ENCODE data around the gene ZNF8.

Gene ZNF8

GRCh38 chr19:58265100-58265499, 13.7 kb upstream of the ZNF8 start:
- Histone ChIP-seq H3K9me3 (ENCODE audit: control insufficient read depth, low read length) (peaks cover 85% of the 10 kb centered on the region), H3K4me3 (ENCODE audit: extremely low read depth, insufficient read depth, low read length, poor library complexity, severe bottlenecking) (no peak overlapping the region), H3K27ac (ENCODE audit: low read depth, low read length, severe bottlenecking) (no peak overlapping the region), H3K36me3 (ENCODE audit: control insufficient read depth, insufficient read depth, low read length) (peaks cover 72% of the 10 kb centered on the region), H3K4me1 (ENCODE audit: control insufficient read depth, insufficient read depth, low read length, poor library complexity, severe bottlenecking) (no peaks in the 10 kb centered on the region)
- 93 to 96% methylated on average over 3 of the region's 3 CpGs for WGBS, 2 experiments (ENCODE audit: insufficient coverage in 2 of 2)

DNA sequence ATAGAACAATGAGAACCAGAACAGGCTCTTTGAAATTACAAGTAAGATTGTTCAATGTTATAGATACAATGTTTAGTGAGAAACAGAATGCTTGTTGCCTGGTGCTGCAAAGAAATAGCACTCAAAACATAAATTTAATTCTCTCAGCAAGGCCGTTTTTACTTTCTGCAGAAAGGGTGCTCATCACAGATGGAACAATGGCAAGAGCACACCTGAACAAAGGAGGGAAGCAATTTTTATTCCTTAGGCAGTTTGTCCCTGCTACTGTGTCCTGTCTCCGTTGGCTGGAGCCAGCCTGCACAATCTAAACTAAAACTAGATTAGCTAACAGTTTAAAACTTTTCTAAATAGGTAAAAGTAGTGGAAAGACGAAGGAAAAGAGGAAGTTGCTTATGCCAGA, 10.4 kb upstream of the ZNF8 start:
- WGBS, 2 experiments (ENCODE audit: insufficient coverage in 2 of 2), result 100% methylated on average over 1 to 2 of the region's 3 CpGs
- H3K9me3 ChIP-seq (ENCODE audit: control insufficient read depth, low read length), result peaks cover 71% of the 10 kb centered on the region
- H3K4me3 ChIP-seq (ENCODE audit: extremely low read depth, insufficient read depth, low read length, poor library complexity, severe bottlenecking), result no peak overlapping the region
- no peaks in the 10 kb centered on the region for H3K4me1 ChIP-seq (ENCODE audit: control insufficient read depth, insufficient read depth, low read length, poor library complexity, severe bottlenecking)
- H3K36me3 ChIP-seq (ENCODE audit: control insufficient read depth, insufficient read depth, low read length), result peaks cover 69% of the 10 kb centered on the region
- H3K27ac ChIP-seq (ENCODE audit: low read depth, low read length, severe bottlenecking), result no peak overlapping the region

DNA sequence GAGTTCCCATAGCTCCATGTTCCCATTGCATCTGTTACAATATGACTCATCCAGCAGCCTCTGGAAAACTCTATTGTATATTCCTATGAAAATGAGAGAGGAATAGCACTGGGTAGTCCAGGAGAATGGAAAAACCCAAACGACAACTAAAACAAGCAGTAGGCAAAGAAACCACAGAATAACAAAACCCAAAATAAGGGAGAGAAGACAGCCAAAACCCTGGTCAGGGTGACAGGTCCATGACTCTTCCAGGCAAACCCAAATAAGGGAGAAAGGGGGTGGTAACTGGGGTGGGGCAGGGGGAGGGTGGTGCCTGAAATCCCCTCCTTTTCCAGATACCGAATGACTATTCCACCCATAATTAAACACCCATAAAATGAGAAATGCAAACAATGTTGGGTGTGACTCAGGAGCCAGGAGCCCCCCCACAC, 4.0 kb upstream of the ZNF8 start:
- Histone ChIP-seq H3K27ac (ENCODE audit: low read depth, low read length, severe bottlenecking) (no peak overlapping the region), H3K4me1 (ENCODE audit: control insufficient read depth, insufficient read depth, low read length, poor library complexity, severe bottlenecking) (no peaks in the 10 kb centered on the region), H3K36me3 (ENCODE audit: control insufficient read depth, insufficient read depth, low read length) (peaks cover 74% of the 10 kb centered on the region), H3K9me3 (ENCODE audit: control insufficient read depth, low read length) (peaks cover 36% of the 10 kb centered on the region), H3K4me3 (ENCODE audit: extremely low read depth, insufficient read depth, low read length, poor library complexity, severe bottlenecking) (no peak overlapping the region)
- 100% methylated on average over 1 of the region's 2 CpGs; no CpG with 5 or more reads in 1 of the 2 experiments for WGBS, 2 experiments (ENCODE audit: insufficient coverage in 2 of 2)

DNA sequence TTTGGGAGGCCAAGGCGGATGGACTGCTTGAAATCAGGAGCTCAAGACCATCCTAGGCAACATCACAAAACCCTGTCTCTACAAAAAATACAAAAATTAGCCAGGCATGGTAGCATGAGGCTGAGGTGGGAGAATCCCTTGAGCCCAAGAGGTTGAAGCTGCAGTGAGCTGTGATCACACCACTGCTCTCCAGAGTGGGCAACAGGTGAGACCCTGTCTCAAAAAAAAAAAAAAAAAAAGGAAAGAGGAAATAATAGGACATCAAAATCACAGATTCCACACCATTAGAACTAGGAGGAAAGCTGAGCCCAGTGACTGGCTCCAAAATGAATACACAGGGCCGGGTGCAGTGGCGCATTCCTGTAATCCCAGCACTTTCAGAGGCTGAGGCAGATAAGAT, 3.2 kb upstream of the ZNF8 start:
- H3K36me3 ChIP-seq (ENCODE audit: control insufficient read depth, insufficient read depth, low read length), result peaks cover 75% of the 10 kb centered on the region
- H3K9me3 ChIP-seq (ENCODE audit: control insufficient read depth, low read length), result peaks cover 36% of the 10 kb centered on the region
- H3K4me1 ChIP-seq (ENCODE audit: control insufficient read depth, insufficient read depth, low read length, poor library complexity, severe bottlenecking), result no peaks in the 10 kb centered on the region
- no peak overlapping the region for H3K4me3 ChIP-seq (ENCODE audit: extremely low read depth, insufficient read depth, low read length, poor library complexity, severe bottlenecking)
- 96 to 100% methylated on average over 2 to 3 of the region's 3 CpGs for WGBS, 2 experiments (ENCODE audit: insufficient coverage in 2 of 2)
- H3K27ac ChIP-seq (ENCODE audit: low read depth, low read length, severe bottlenecking), result no peak overlapping the region

DNA sequence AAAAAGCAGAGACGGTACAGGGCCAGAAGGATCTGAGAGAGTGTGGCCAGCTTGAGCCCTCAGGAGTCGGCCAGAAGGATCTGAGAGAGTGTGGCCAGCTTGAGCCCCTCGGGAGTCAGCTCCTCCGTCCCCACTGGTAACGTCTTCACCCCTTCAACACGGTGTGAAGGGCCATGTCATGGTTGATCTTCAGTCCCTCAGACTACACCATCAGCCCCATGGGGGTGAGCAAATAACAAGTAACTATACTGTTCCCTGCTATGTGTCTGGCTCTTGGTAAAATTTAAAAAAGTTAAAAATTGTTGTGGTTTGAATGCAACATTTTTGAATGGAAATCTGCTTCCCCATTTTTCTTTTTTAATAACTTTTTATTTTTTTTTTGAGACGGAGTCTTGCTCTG, 1.6 kb upstream of the ZNF8 start:
- Histone ChIP-seq H3K9me3 (ENCODE audit: control insufficient read depth, low read length) (peaks cover 28% of the 10 kb centered on the region), H3K4me3 (ENCODE audit: extremely low read depth, insufficient read depth, low read length, poor library complexity, severe bottlenecking) (peak overlapping the region; percentile 80), H3K36me3 (ENCODE audit: control insufficient read depth, insufficient read depth, low read length) (peaks cover 74% of the 10 kb centered on the region), H3K4me1 (ENCODE audit: control insufficient read depth, insufficient read depth, low read length, poor library complexity, severe bottlenecking) (no peaks in the 10 kb centered on the region), H3K27ac (ENCODE audit: low read depth, low read length, severe bottlenecking) (no peak overlapping the region)
- 79 to 85% methylated on average over 3 to 6 of the region's 7 CpGs for WGBS, 2 experiments (ENCODE audit: insufficient coverage in 2 of 2)

DNA sequence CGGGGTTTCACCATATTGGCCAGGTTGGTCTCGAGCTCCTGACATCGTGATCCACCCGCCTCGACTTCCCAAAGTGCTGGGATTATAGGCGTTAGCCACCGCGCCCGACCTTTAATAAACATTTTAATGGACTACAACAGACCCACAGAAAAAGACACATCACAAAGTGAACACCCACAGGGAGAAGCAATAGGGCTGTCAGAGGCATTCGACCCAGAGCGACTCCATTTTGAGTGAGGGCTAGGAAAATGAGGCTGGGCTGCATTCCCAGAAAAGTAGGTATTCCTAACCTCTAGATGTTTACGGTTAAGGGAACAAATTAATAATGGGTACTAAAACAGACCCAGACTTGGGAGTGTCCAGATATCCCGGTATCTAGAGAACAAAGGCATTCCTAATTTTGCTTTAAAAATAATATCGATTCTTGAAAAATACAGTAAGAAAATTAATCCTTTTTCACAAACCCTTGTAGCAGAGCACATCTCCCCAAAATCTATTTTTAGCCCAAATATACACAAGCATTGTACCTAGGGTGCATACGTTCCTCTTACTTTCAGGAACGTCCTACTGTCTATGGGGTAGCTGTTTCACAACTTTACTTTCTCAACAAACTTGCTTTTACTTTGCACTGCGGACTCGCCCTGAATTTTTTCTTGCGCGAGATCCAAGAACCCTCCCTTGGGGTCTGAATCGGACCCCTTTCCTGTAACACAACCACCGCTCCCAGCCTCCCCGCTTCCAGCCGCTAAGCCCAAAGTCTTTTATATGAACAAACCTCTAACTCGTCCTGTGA, 811 bp upstream of the ZNF8 start:
- no peaks in the 10 kb centered on the region for H3K4me1 ChIP-seq (ENCODE audit: control insufficient read depth, insufficient read depth, low read length, poor library complexity, severe bottlenecking)
- peak overlapping the region; percentile 89 for H3K27ac ChIP-seq (ENCODE audit: low read depth, low read length, severe bottlenecking)
- H3K9me3 ChIP-seq (ENCODE audit: control insufficient read depth, low read length), result peaks cover 28% of the 10 kb centered on the region
- H3K4me3 ChIP-seq (ENCODE audit: extremely low read depth, insufficient read depth, low read length, poor library complexity, severe bottlenecking), result peak overlapping the region; percentile 80
- peaks cover 74% of the 10 kb centered on the region for H3K36me3 ChIP-seq (ENCODE audit: control insufficient read depth, insufficient read depth, low read length)
- 43% methylated on average over 16 to 22 of the region's 25 CpGs for WGBS, 2 experiments (ENCODE audit: insufficient coverage in 2 of 2)

- H3K4me1 ChIP-seq (ENCODE audit: control insufficient read depth, insufficient read depth, low read length, poor library complexity, severe bottlenecking), result no peaks in the 10 kb centered on the region
- peak overlapping the region; percentile 80 for H3K4me3 ChIP-seq (ENCODE audit: extremely low read depth, insufficient read depth, low read length, poor library complexity, severe bottlenecking)
- H3K36me3 ChIP-seq (ENCODE audit: control insufficient read depth, insufficient read depth, low read length), result peaks cover 73% of the 10 kb centered on the region
- H3K27ac ChIP-seq (ENCODE audit: low read depth, low read length, severe bottlenecking), result peak overlapping the region; percentile 92
- H3K9me3 ChIP-seq (ENCODE audit: control insufficient read depth, low read length), result peaks cover 22% of the 10 kb centered on the region
- 1 to 3% methylated on average over 52 to 56 of the region's 60 CpGs for WGBS, 2 experiments (ENCODE audit: insufficient coverage in 2 of 2)
These were observed 528 bp downstream of the ZNF8 start for GRCh38 chr19:58279042-58279924.

GRCh38 chr19:58279925-58280316, 1.2 kb downstream of the ZNF8 start:
- Histone ChIP-seq H3K4me1 (ENCODE audit: control insufficient read depth, insufficient read depth, low read length, poor library complexity, severe bottlenecking) (no peaks in the 10 kb centered on the region), H3K36me3 (ENCODE audit: control insufficient read depth, insufficient read depth, low read length) (peaks cover 71% of the 10 kb centered on the region), H3K4me3 (ENCODE audit: extremely low read depth, insufficient read depth, low read length, poor library complexity, severe bottlenecking) (peak overlapping the region; percentile 80), H3K27ac (ENCODE audit: low read depth, low read length, severe bottlenecking) (no peak overlapping the region), H3K9me3 (ENCODE audit: control insufficient read depth, low read length) (peaks cover 16% of the 10 kb centered on the region)
- 71 to 93% methylated on average over 2 to 4 of the region's 4 CpGs for WGBS, 2 experiments (ENCODE audit: insufficient coverage in 2 of 2)

- Histone ChIP-seq H3K9me3 (ENCODE audit: control insufficient read depth, low read length) (peaks cover 11% of the 10 kb centered on the region), H3K4me1 (ENCODE audit: control insufficient read depth, insufficient read depth, low read length, poor library complexity, severe bottlenecking) (no peaks in the 10 kb centered on the region), H3K36me3 (ENCODE audit: control insufficient read depth, insufficient read depth, low read length) (peaks cover 88% of the 10 kb centered on the region), H3K27ac (ENCODE audit: low read depth, low read length, severe bottlenecking) (no peak overlapping the region), H3K4me3 (ENCODE audit: extremely low read depth, insufficient read depth, low read length, poor library complexity, severe bottlenecking) (no peak overlapping the region)
- 100% methylated on average over 5 to 6 of the region's 7 CpGs for WGBS, 2 experiments (ENCODE audit: insufficient coverage in 2 of 2)
These were observed 5.4 kb downstream of the ZNF8 start for GRCh38 chr19:58284199-58284598.

DNA sequence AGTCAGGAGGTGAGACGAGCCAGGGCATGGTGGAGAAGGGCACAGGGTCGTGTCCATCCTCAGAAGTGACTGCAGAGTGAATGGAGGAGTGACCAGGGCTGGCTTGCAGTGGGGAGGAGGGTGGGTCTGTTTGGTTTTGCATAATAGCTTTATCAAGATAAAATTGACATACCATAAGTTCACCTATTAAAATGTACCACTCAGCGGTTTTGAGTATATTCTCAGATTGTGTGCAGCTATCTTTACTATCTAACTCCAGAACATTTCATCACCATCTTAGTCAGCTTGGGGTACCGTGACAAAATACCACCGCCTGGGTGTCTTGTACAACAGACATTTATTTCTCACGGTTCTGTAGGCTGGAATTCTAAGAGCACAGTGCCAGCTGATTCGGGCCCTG, 13.2 kb downstream of the ZNF8 start:
- no peak overlapping the region for H3K4me3 ChIP-seq (ENCODE audit: extremely low read depth, insufficient read depth, low read length, poor library complexity, severe bottlenecking)
- 95 to 100% methylated on average over 6 to 7 of the region's 7 CpGs for WGBS, 2 experiments (ENCODE audit: insufficient coverage in 2 of 2)
- peaks cover 98% of the 10 kb centered on the region for H3K36me3 ChIP-seq (ENCODE audit: control insufficient read depth, insufficient read depth, low read length)
- peaks cover 27% of the 10 kb centered on the region for H3K9me3 ChIP-seq (ENCODE audit: control insufficient read depth, low read length)
- H3K27ac ChIP-seq (ENCODE audit: low read depth, low read length, severe bottlenecking), result no peak overlapping the region
- H3K4me1 ChIP-seq (ENCODE audit: control insufficient read depth, insufficient read depth, low read length, poor library complexity, severe bottlenecking), result no peaks in the 10 kb centered on the region

All from mesodermal cell (in vitro differentiated cells).